MCF 10A (cell line): Measurements from ENCODE around the gene QSOX2. TPM values are rescaled to one million over a fixed set of nuclear protein-coding genes. Genes with fewer than 3 reads are reported as not detected.

ENCODE experiments used
- BruUV-seq: library from RNA; stranded (reverse); fragments of 400-500 nt; replicated peaks from 2 replicates; lab custom pipeline; 2021; lab: Mats Ljungman, UMichigan
- CTCF ChIA-PET: fragments of 300-600 bp; sonication (Branson Sonifier 250); formaldehyde crosslinking; extraction: SDS; loops from one replicate; lab custom pipeline; 2021; ENCODE audit warnings: antibody characterized with exemption, inconsistent platforms; lab: Yijun Ruan, JAX
- POLR2A ChIA-PET: fragments of 300-600, 350-650 bp; sonication (Branson Sonifier 250); formaldehyde crosslinking; extraction: SDS; loops from one replicate; lab custom pipeline; 2020; ENCODE audit warnings: antibody characterized with exemption, inconsistent platforms; lab: Yijun Ruan, JAX
- DNase-seq: peaks from one replicate; pipeline ENCODE4 v3.0.0-alpha.2; 2018; ENCODE audit not compliant: unreplicated experiment
- H3K27ac Mint-ChIP-seq: one replicate; pipeline ENCODE4 v1.8.0; 2022; ENCODE audit warnings: mild to moderate bottlenecking, low read depth, mixed read lengths; ENCODE audit not compliant: unreplicated experiment
- H3K27me3 Mint-ChIP-seq: one replicate; pipeline ENCODE4 v1.8.0; 2022; ENCODE audit warnings: mixed read lengths; ENCODE audit not compliant: insufficient read depth, unreplicated experiment
- H3K36me3 Mint-ChIP-seq: one replicate; pipeline ENCODE4 v1.8.0; 2022; ENCODE audit warnings: mild to moderate bottlenecking, moderate library complexity, mixed read lengths; ENCODE audit not compliant: insufficient read depth, unreplicated experiment
- H3K4me1 Mint-ChIP-seq: one replicate; pipeline ENCODE4 v1.8.0; 2022; ENCODE audit warnings: mixed read lengths; ENCODE audit not compliant: insufficient read depth, unreplicated experiment
- H3K4me3 Mint-ChIP-seq: one replicate; pipeline ENCODE4 v1.8.0; 2022; ENCODE audit warnings: mild to moderate bottlenecking, moderate library complexity, mixed read lengths; ENCODE audit not compliant: unreplicated experiment
- H3K9me3 Mint-ChIP-seq: one replicate; pipeline ENCODE4 v1.8.0; 2022; ENCODE audit warnings: mixed read lengths; ENCODE audit not compliant: unreplicated experiment
- intact Hi-C: fragments of 100-400 bp; cut with micrococcal nuclease; formaldehyde crosslinking; loops from 2 replicates; pipeline ENCODE4 v1.14.1; 2022
- total RNA-seq: library from RNA; stranded (reverse); gene quantifications from 2 replicates; pipeline ENCODE4 v1.2.3, GENCODE V29; 2022
- TF ChIP-seq, protein P1 (sequence below): fragments of 200-600 bp; IDR thresholded peaks from one replicate; pipeline ENCODE4 v1.8.0; 2022; ENCODE audit warnings: antibody characterized with exemption, mild to moderate bottlenecking; ENCODE audit not compliant: unreplicated experiment

Gene QSOX2
- total RNA-seq, 1 experiment from 2014 or later: 27.7 TPM

DNA sequence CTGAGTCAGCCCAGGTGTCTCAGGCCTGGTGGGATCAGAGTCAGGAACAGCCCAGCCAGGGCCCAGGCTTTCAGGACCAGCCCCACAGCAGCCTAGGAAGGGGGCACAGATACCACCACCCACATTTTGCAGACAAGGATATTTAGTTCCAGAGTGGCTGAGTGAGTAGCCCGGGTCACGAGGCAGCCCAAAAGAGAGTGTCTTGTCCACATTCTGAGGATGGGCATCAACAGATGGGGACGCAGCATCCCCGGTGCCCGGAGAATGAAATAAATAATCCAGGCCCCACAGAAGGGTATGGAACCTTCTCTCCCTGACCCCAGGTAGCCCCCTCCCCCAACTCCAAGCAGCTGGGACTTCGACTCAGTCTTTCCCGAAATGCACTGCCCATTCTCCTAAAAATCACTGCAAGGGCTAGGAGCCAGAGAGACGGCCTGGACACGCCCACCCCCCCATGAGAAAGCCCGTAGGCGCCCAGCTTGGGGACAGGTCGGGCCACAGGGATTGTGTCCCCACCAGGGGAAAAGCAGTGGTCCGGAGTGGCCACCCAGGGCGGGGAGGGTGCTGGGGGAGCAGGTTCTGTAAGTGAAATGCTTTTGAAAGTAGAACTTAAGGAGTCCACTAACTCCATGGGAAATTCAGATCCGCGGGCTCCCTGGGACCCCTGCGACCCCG is 47.5 kb downstream of the QSOX2 start:
- BruUV-seq: no TSS peak
- peak overlapping the region; percentile 37 for H3K4me3 Mint-ChIP-seq
- H3K27ac Mint-ChIP-seq: no peak overlapping the region

DNA sequence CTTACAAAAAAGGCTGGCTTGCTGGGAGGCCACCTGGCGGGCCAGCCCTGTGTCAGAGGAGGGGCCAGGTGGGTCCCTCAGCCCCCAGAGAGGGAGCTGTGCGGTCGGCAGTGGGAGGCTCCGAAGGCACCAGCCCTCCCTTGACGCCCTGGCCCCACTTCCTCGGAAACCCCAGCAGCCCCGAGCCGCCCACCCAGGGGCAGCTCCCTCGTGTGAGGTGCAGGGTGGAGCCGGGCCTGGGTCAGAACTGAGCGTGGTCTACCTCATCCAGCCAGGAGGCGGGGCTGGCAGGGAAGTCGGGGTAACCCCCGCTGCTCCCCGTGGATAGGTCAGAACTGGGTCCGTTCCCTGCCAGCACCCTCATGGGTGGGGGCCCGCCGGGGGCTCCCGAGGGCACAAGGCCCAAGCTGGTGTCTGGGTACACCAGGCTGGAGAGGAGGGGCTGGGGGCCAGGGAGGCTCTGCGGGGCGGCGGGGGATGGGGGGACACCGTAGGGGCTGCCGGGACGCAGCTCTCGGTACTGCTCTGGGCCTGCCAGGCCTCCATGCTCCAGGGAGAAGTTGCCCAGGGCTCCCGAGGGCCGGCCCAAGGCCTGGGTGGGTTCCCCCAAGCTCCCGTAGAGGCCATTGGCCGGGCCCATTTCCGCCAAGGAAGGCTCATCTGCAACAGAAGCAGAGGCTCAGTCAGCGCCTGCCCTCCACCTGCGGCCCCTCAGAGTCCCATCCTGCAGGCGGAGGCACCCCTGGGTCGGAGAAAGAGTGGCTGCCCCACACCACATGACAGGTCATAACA is 48.3 kb downstream of the QSOX2 start:
- CTCF ChIA-PET: interaction anchor here (0.6 to 1.2 kb wide), 3 partner anchors 20 to 849 kb away, joined by 3 to 4 read pairs (median 4); no protein-coding TSS in a partner anchor
- intact Hi-C loops: no loop called here
- H3K36me3 Mint-ChIP-seq: no peaks in the 10 kb centered on the region
- no TSS peak for BruUV-seq
- no peak overlapping the region for H3K27ac Mint-ChIP-seq
- TF ChIP-seq, protein P1, sequence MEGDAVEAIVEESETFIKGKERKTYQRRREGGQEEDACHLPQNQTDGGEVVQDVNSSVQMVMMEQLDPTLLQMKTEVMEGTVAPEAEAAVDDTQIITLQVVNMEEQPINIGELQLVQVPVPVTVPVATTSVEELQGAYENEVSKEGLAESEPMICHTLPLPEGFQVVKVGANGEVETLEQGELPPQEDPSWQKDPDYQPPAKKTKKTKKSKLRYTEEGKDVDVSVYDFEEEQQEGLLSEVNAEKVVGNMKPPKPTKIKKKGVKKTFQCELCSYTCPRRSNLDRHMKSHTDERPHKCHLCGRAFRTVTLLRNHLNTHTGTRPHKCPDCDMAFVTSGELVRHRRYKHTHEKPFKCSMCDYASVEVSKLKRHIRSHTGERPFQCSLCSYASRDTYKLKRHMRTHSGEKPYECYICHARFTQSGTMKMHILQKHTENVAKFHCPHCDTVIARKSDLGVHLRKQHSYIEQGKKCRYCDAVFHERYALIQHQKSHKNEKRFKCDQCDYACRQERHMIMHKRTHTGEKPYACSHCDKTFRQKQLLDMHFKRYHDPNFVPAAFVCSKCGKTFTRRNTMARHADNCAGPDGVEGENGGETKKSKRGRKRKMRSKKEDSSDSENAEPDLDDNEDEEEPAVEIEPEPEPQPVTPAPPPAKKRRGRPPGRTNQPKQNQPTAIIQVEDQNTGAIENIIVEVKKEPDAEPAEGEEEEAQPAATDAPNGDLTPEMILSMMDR: no peak
- H3K9me3 Mint-ChIP-seq: no peaks in the 10 kb centered on the region
- POLR2A ChIA-PET: no interaction called here
- peaks cover 18% of the 10 kb centered on the region for H3K27me3 Mint-ChIP-seq
- DNase-seq: no peak
- H3K4me3 Mint-ChIP-seq: no peak overlapping the region
- peaks cover 13% of the 10 kb centered on the region for H3K4me1 Mint-ChIP-seq

More for the DNA sequence above, 47.5 kb downstream of the QSOX2 start:
- ChIA-PET POLR2A (no interaction called here), CTCF (interaction anchor here (0.6 to 1.2 kb wide), 2 partner anchors 19 to 848 kb away, joined by 3 to 4 read pairs; no protein-coding TSS in a partner anchor)
- intact Hi-C loops: no loop called here
- peaks cover 18% of the 10 kb centered on the region for H3K27me3 Mint-ChIP-seq
- no peaks in the 10 kb centered on the region for H3K36me3 Mint-ChIP-seq
- TF ChIP-seq, protein P1: no peak
- H3K9me3 Mint-ChIP-seq: no peaks in the 10 kb centered on the region
- peaks cover 13% of the 10 kb centered on the region for H3K4me1 Mint-ChIP-seq
- no peak for DNase-seq

DNA sequence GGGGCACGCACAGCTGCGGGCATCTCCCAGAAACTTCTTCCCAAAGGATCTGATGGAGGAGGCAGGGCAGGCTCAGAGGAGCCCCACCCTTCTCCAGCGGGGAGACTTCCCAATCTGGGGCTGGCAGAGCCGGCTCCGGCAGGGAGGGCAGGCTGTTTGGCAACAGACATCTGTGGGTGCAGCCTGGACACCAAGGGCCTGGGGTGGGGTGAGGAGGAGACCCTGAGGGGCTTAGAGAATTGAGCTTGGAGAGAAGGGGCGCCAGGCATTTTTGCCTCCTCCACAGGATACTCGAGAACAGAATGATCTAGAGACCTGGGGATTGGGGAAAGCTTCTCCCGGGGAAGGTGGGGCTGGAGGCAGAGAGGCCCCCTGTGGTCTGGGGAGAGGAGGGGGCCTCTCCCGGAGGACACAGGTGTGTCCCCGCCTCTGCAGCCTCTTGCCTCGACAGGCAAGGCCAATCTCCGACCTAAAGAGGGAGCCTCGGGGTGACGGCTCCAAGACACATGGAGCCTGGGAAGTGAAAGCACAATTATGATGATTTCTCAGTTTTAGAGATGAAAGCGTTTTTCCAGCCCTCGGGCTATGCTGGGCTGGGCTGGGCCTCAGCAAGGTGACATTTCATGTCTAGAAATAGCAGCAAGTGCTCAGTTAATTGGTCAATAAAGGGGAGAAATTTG is 49.1 kb downstream of the QSOX2 start:
- peaks cover 22% of the 10 kb centered on the region for H3K27me3 Mint-ChIP-seq
- no peak overlapping the region for H3K27ac Mint-ChIP-seq
- no peak for DNase-seq
- H3K36me3 Mint-ChIP-seq: no peaks in the 10 kb centered on the region
- ChIA-PET POLR2A (interaction anchor here (0.6 to 0.7 kb wide), 3 partner anchors 18 to 160 kb away, joined by 3 to 5 read pairs (median 4); no protein-coding TSS in a partner anchor), CTCF (interaction anchor here (1.2 kb wide), 1 partner anchor 21 kb away, joined by 3 read pairs; no protein-coding TSS in a partner anchor)
- H3K4me3 Mint-ChIP-seq: no peak overlapping the region
- no TSS peak for BruUV-seq
- TF ChIP-seq, protein P1: no peak
- intact Hi-C loops: no loop called here
- H3K4me1 Mint-ChIP-seq: peaks cover 13% of the 10 kb centered on the region
- no peaks in the 10 kb centered on the region for H3K9me3 Mint-ChIP-seq
